Ishikawa (cell line): ENCODE data around the gene NOTCH3.

Experiments
- CEBPB ChIP-seq: IDR thresholded peaks from 2 replicates; pipeline ENCODE4 v1.6.1; 2012
- CREB1 ChIP-seq: IDR thresholded peaks from 2 replicates; pipeline ENCODE4 v1.6.1; 2012; ENCODE audit warnings: low read depth
- EP300 ChIP-seq: IDR thresholded peaks from 2 replicates; pipeline ENCODE4 v1.6.1; 2012; ENCODE audit warnings: borderline replicate concordance
- MAX ChIP-seq: IDR thresholded peaks from 2 replicates; pipeline ENCODE4 v1.6.1; 2012
- RAD21 ChIP-seq: IDR thresholded peaks from 2 replicates; pipeline ENCODE4 v1.6.1; 2012; ENCODE audit warnings: low read depth
- TAF1 ChIP-seq: IDR thresholded peaks from 2 replicates; pipeline ENCODE4 v1.6.1; 2012; ENCODE audit warnings: low read depth, mild to moderate bottlenecking
- TCF12 ChIP-seq: IDR thresholded peaks from 2 replicates; pipeline ENCODE4 v1.6.1; 2012; ENCODE audit warnings: low read depth
- YY1 ChIP-seq: IDR thresholded peaks from 2 replicates; pipeline ENCODE4 v1.6.1; 2012; ENCODE audit warnings: low read depth
- ZBTB7A ChIP-seq: IDR thresholded peaks from 2 replicates; pipeline ENCODE4 v1.6.1; 2012; ENCODE audit warnings: low read depth

- TF ChIP-seq CREB1 (no peak), EP300 (no peak), MAX (no peak), RAD21 (no peak), CEBPB (no peak), YY1 (no peak), TAF1 (no peak), TCF12 (no peak), ZBTB7A (no peak)
Measured at GRCh38 chr19:15180451-15181390, 20.1 kb downstream of the NOTCH3 start.
